Stimulated activated CD8-positive, alpha-beta memory T cell treated with anti-CD3 and anti-CD28 coated beads, Interleukin-4, amount 100 ng/mL, for 4 hours (primary cell): ENCODE data around the gene CREBBP.

Experiments used
- DNase-seq, 2 donors: peaks; one replicate each; pipeline ENCODE4 v3.0.0-alpha.2; 2020; ENCODE audit warnings: low read depth in 2 of 2, low spot score in 1 of 2

CREBBP gene

DNA sequence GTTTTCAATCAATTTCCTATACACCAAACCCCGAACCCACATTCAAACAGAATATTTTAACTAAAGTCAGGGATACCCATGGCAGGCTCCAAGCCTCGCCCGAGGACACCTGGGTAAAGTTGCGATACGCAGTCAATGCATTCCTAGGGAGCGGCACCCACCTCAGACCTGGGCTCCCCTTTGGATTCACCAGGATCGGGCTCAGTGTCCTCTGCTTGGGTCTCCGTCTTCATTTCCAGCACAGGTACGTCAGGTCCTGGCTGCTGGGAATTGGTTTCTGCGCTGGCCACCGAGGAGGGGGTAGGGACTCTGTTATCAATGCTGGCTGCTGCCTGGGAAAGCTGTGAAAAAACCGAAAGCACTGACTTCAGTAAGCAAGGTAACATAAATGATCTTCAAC, 111.5 kb downstream of the CREBBP start:
- no peak for DNase-seq

DNA sequence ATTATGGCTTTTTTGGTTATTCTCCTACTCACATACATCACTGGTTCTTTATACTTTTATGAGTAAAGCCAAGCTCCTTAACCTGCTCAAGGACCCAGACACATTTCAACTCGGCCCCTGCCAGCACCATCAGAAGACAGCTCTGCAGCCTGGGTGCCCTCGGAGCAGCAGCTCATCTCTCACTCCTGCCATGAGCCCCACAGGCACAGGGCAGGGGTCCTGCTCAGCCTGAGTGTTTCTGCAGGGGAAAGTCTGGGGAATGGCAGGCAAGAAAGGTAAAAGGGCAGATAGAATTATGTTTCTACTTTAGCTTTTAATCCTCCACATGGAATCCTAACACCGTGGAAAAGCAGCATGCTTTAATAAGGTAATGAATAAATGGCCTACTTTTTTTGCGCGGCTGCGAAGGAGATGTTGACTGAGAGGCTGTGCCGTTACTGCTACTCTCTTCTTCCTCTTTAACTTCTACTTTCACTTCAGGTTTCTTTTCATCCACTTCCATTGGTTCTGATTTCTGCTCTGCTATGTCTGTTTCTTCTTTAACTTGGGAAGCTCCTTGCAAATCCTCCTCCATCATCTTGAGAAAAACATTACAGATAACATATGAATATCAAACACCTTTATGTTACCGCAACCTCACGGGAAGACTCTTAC, 113.1 kb downstream of the CREBBP start:
- DNase-seq: no peak

DNA sequence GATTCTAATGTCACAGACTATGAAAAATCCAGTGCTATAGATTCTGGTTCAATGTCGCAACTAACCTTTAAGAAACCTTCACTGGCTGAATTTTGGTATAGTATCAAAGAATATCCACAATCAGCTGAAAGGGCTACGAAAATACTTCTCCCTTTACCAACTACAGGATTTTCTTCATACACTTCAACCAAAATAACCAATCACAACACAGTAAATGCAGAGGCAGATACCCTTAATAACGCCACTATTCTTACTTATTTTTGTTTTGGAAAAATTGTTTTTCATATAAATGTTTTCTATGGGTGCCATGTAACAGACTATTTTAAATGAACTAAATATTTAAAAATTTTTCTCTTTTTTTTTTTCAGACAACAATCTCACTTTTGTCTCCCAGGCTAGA, 114.3 kb downstream of the CREBBP start:
- no peak for DNase-seq

DNA sequence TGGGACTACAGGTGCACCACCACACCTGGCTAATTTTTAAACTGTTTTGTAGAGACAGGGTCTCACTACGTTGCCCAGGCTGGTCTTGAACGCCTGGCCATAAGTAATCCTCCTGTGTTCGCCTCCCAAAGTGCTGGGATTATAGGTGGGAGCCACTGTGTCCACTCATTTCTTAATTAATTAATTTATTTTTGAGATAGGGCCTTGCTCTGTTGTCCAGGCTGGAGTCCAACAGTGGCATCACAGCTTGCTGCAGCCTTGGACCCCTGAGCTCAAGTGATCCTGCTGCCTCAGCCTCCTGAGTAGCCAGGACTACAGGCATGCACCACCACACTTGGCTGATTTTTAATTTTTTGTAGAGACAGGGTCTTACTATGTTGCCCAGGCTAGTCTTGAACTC, 116.1 kb downstream of the CREBBP start:
- DNase-seq: no peak

DNA sequence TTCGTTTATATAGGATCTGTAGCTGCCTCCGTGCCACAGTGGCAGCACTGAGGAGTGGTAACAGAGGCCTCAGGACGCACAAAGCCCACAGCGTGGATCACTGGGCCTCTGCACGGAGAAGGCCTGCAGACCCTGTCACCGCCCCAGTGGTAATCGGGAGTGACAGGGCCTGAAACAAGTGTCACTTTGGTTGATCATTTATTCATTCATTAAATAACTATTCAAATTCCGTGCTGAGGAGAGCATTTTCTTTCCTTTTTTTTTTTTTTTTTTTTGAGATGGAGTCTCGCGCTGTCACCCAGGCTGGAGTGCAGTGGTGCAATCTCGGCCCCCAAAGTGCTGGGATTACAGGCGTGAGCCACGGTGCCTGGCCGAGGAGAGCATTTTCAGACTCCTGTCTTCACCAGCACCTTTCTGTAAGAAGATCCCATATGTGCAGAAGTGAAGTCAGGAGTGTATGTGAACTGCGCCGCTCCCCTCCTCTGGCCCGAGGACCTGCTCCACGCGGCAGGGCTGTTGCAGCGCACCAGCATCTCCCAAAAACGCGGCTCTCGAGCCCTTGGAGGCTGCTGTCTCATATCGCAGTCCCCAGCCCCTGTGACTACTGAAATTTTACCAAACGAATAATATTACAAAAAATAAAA, 118.3 kb downstream of the CREBBP start:
- DNase-seq: no peak

DNA sequence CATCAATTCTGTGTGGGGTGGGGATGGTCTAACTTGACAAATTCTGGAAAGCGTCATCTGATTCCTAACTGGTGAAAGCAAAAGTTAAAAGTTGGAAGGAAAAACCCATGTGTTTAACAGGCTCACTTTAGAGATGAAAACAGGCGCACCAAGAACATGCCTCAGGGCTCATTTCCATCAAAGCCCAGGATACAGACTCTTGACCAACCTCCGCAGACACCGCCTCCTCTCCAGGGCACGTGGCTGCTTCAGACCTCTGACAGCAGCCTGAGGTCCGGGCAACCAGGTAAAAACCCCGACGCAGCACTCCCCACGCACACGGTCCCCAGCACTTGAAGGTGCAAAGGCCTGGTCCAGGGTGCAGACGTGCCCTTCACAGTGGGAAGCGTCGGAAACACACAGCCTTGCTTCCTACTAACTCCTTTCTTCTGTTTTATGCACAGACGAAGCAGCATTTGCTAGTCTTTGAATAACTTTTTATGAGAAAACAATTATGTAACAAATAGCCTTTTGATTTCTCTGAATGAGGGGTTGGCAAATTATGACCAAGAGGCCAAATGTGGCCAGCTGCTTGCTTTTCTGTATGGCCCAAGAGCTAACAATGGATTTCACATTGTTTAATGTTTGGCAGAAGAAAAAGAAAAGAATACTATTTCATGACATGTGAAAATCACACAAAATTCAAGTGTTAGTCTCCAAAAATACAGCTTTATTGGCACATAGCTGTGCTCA, 119.0 kb downstream of the CREBBP start:
- no peak for DNase-seq

DNA sequence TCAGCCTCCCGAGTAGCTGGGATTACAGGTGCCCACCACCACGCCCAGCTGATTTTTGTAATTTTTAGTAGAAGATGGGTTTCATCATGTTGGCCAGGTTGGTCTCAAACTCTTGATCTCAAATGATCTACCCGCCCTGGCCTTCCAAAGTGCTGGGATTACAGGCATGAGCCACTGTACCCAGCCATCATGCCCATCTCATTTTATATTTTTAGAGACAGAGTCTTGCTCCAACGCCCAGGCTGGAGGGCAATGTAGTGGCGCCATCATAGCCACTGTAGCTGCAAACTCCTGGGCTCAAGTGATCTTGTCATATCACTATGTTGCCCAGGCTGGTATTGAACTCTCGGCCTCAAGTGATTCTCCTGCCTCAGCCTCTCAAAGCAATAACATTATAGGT, 120.0 kb downstream of the CREBBP start:
- DNase-seq: no peak

DNA sequence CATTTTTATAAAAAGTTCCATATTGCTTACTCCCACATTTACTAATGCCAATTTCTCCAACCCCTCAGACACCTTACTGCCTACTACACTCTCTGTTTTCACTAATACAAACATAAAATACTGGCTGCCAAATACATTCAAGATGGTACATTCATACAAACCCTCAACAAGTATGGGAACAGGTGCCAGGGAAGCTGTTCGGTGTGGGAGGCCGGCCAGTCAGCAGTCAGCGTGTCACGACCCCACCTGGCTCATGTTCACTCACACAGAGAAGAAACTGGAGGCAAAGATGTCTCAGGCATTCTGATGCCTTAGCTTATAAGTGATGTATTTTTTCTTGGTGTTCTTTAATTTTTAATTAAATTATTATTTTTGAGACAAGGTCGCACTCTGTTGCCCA, 120.8 kb downstream of the CREBBP start:
- DNase-seq: no peak

DNA sequence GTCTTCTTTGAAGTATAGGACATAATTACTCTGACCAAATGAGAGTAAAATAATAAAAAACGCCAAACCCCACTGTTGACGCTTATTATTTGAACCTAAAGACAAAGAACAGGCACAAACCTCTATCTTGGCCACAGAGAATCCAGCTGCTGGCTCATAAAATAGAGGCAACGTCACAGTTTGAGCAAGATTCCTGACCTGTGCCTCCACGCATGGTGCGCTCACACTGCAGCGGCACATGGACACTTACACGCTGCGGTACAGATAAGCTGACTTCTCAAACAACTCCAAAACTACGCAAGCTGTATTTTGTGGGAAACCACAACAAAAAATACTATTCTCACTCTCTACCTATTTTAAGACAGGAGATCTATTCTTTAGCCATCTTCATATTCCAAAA, 124.4 kb downstream of the CREBBP start:
- DNase-seq: no peak

DNA sequence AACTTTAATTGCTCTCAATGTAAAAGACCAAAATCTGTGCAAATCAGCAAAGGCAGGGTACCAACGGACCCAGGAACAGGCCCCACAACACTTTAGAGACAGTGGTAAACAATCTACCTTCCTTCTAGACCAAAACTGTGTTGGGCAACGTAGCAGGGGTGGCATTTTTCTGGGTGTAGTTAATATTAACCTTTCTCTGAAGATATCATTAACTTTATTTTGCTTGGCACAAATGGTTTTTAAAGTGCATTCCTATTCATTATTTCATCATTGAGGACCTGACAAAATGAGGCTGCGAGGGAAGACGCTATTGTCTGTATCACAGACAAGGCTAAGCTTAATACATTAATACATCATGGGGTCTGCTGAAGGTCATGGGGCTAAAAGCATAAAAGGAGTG, 125.3 kb downstream of the CREBBP start:
- DNase-seq: no peak

DNA sequence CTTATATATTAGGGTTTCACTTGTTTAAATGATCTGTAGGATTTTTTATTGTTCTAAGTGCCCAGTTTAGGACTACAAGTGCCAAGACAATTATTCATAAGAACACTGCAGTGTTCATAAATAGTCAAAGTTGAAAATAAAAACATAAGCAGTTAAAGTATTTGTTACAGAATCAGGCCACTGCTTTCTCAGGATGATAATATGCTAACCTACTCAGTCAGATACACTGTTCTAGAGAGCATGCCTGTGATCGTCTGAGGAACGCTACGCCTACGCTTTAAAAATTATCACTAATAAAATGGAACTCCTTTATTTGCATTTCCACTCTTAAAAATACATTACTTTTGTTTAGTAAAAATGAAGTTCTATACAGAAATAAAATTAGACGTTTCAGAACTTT, 125.7 kb downstream of the CREBBP start:
- DNase-seq: no peak

DNA sequence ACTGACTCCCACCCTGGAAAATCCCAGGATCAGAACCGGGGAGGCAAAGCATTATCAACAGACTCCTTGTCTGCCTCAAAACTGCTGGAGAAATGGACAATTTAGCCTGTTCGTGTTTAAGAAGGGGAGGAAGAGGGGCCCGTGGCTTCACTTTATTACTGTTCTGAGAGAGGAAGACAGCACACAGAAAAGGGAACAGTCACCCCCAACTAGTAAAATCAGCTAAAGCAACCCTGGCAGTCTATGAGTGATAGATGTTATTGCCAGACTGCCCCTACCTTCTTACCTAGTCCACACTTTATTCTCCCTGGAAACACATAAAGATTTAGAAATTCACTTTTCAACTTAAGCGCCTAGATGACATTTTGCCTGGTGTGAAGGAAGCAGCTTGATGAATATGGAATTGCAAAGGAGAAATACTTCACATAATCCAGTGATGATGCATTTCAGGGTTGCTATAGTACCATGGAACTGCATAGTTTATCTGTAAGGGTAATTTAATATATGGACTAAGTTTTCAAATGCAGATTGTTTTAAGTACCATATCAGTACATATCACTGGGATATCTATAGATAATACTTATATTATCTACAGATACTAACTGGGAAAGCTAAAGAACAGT, 126.3 kb downstream of the CREBBP start:
- no peak for DNase-seq

DNA sequence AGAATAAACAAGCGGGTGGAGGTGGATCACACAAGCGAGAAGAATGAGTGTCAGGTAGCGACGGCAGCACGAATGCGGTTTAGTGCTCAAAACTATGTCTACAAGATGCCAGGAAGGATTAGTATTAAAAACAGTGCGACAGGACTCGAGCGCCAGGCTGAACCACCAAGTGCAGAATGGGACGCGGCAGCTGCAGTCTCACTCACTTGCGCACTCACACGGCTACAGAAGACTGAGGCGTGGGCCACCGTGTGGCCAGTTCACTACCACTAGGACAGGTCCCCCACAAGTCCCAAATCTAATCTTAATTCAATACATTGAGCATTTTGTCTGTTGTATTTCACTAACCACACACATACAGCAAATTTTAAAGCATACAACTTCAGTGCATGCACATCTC, 127.5 kb downstream of the CREBBP start:
- no peak for DNase-seq

DNA sequence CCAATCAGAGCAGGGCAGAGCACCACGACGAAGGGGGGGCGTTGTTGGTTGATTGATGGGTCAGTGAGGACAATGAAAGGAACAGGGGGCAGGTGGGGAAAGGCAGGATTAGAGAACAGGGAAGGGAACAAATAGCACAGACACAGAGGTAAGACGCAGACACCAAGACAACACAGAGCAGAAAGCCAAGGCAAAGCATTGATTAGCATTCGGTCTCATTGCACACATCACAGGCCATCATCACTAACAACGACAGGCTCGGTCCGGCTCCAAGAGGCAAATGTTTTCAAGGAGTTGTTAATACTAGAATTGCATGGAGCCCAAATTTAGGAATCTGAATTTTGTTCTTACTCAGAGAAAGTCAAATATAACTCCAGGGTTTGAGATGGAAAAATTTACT, 128.6 kb downstream of the CREBBP start:
- no peak for DNase-seq

DNA sequence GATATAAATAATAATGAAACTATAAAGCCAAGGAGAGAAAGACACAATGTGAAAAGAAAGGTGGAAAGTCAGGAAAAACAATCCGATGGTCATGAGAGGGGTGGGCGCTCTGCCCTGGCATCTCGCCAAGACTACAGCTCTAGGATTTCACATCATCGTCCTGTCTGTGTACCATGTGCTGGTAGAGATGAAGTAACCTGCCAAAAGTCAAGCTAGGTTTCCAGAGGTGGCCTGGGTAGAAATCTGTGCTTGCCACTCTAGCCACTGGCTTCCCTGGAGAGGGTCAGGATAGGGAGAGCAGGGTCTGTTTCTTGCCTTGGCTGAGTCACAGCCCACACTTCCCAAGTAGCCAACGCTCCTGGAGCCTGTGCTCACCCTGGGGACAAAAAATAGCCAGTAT, 132.2 kb downstream of the CREBBP start:
- DNase-seq: no peak

DNA sequence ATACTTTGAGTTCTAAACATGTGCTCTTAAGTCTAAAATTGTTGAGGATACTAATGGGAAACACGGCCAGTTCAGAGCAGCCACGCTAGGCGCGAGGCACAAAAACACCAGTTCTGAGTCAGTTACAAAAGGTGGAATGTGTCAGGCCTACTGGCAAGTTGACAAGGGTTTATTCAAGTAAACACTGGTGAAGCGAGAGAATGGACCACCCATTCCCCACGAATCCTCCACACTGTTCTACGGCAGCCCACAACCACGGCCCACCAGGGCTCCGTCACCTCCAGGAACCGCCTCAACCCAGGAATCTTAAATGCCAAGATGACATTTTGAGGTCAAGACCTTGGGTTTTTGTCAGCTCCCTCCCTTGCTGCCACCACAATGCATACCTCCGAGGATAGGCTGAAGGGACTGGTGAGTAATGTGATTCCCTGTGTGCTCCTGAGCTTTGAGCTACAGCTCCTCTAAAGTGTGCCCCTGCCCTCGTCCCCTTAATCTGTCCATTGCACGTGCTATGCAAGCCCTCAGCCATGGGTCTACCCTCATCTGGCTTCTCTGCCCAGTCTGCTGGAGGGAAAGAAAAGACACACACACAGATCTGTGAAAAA, 134.7 kb downstream of the CREBBP start:
- DNase-seq: no peak

DNA sequence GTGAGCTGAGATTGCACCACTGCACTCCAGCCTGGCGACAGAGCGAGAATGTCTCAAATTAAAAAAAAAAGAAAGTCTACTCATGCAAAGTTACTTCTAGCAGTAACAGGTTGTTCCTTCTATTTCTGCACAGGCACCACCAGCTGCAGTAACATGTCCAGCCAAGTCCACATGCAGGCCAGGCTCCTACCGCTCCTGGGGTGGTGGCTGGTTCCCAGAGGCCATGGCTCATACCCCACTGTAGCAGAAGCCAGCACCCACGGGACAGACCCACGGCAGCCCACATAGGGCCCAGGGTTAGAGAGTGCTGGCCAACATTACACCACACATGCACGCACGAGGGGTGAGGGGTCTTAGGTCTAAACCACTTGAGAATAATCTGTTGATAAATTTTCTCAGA, 136.5 kb downstream of the CREBBP start:
- DNase-seq: no peak

DNA sequence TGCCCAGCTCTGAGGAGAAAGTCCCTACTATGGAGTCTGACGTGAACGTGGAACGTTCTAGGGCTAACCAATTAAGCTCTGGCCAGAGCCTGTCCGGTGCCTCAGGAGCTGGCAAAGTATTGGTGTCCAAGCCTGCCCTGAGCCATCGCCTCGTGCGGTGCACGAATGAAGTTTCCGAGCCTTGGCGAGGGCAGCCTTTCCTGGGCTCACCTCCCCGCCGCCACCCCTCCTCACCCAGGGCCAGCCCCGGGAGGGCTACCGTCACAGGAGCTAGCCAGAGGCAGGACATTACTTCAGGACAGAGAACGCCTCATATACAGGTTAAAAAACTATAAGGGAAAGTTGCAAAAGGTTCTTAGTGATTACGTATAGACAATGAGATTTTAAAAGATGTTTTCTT, 139.6 kb downstream of the CREBBP start:
- DNase-seq: no peak

DNA sequence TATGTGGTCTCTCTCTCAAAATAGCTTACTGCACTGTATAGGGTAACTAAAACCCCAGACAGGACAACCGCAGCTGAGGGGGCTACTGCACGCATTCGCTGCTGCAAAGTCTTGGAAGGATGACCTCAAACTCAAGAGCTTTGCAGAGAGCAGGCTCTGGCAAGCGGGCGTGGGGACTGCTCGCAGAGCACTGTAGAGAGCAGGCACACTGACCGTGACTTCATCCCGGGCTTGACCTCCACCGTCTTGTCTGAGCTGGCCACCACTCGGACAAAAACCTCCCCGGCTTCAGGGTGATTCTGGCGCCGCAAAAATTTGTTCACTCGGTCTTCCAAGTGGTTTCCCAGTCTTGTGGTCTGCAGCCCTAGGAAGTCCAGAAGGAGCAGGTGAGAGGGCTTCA, 140.3 kb downstream of the CREBBP start:
- no peak for DNase-seq

DNA sequence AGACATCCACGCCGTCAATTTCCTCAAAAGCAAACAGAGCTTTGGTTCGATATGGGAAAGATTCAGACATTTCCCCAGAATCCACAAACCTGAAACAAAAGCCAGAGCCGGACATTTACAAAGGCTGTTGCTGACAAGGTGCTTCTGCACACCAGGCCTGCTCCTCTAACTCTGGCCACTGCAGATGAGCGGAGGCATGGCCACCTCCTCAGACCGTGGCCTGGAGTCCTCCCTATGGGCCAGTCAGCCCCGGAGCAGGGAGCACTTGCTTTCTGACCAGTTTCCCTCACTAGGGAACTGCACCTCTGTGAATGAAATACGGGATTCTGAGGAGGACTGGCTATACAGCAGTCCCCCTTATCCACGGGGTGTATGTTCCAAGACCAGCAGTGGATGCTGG, 140.9 kb downstream of the CREBBP start:
- DNase-seq: no peak

DNA sequence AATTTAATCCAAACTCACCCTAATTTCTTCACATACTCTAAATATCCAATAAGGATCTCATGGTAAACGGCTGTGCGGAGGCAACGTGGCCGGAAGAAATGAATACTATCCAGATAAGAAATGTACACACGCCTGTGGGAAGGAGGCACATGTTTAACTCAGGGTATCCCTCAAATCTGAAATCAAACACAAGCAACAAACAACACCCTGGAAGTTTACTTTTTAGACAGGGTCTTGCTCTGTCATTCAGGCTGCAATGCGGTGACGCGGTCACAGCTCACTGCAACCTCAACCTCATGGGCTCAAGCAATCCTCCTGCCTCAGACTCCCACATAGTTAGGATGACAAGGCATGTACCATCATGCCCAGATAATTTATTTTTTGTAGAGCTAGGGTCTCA, 142.0 kb downstream of the CREBBP start:
- no peak for DNase-seq

DNA sequence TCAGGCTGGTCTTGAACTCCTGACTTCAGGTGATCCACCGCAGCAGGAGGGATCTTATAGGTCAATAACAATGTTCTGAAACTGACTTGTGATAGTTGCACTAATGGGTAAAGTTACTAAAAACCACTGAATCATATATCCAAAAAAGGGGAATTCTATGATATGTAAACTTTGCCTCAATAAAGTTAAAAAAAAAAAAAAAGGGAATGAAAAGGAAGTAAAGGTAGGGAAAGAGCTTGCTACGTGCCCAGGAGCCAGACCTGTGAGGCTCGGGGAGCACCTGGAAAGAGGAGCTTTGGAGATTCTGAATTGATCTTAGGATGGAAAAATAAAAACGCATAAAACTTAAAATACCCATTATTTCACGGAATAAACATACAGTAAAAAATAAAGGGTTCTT, 142.4 kb downstream of the CREBBP start:
- DNase-seq: no peak
